Fibroblast of pulmonary artery (primary cell): ENCODE data around the gene C5orf46.

Experiments used
- DNase-seq: peaks from one replicate; pipeline ENCODE4 v3.0.0-alpha.2; 2010; ENCODE audit warnings: low read depth
- H3K4me3 ChIP-seq: replicated peaks from 2 replicates; pipeline ENCODE4 v1.5.1; 2011; ENCODE audit warnings: low read depth, mild to moderate bottlenecking, control low read depth, low read length, moderate library complexity
- CTCF ChIP-seq: IDR thresholded peaks from 2 replicates; pipeline ENCODE4 v1.5.1; 2011; ENCODE audit warnings: mild to moderate bottlenecking, control low read depth, low read length, inconsistent platforms; ENCODE audit errors: missing control alignments

C5orf46 gene

GRCh38 chr5:147912011-147912410 is 5.7 kb upstream of the C5orf46 start:
- no peak for DNase-seq
- TF ChIP-seq CTCF = no peak
- H3K4me3 ChIP-seq = no peak overlapping the region

GRCh38 chr5:147911427-147911826 is 5.1 kb upstream of the C5orf46 start:
- H3K4me3 ChIP-seq = no peak overlapping the region
- no peak for DNase-seq
- no peak for TF ChIP-seq CTCF

DNA sequence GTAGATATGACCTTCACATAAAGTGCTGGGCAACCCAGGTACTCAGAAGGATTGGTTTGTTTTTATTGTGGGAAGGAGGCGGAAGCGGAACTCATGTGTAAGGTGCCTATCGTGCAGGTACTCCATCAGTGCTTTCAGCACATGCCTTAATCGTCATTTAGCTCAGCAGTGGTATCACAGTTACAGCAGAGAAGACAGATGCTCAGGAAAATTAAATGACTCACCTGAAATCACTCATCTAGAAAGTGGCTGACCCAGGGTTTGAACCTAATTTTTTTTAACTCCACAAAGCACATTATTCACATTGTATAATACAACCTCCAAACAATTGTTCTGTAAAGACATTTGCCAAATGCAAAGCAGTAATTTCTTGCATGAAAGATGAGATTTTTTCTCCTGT is 2.2 kb downstream of the C5orf46 start:
- DNase-seq = no peak
- no peak overlapping the region for H3K4me3 ChIP-seq
- TF ChIP-seq CTCF = no peak

GRCh38 chr5:147902609-147903115 is 3.7 kb downstream of the C5orf46 start:
- H3K4me3 ChIP-seq = no peak overlapping the region
- peak; percentile 14 for DNase-seq
- TF ChIP-seq CTCF = no peak

- peak; percentile 60 for DNase-seq
- no peak for TF ChIP-seq CTCF
These were observed 4.7 kb downstream of the C5orf46 start for GRCh38 chr5:147901599-147902039.

DNA sequence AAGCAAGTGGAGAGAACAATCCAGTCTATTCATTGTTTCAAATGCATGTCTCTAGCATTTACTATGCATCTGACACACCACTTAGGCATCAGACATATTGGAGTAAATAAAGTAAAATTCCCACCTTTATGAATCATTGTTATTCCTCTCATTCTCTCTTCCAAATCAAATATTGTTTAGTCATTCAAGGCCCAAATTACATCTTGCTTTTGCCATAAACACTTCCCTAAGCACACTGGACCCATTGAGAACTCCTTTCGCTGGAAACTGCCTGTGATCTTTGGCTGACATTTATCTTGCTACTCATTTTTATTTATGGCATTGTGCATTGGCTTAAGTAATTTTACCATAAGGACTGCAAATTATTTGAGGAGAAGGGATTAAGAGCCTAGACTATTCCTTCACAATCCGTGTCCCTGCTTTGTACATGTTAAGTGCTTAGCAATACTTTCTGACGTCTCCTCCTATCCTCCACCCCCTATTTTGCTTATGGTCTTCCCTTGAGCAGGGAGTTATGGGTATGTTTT is 7.4 kb downstream of the C5orf46 start:
- DNase-seq = peak; percentile 4
- H3K4me3 ChIP-seq = no peak overlapping the region
- TF ChIP-seq CTCF = no peak

More at GRCh38 chr5:147901599-147902039, 4.7 kb downstream of the C5orf46 start:
- no peak overlapping the region for H3K4me3 ChIP-seq

- no peak for DNase-seq
- TF ChIP-seq CTCF = no peak
- H3K4me3 ChIP-seq = no peak overlapping the region
These were observed 10.5 kb downstream of the C5orf46 start for GRCh38 chr5:147895864-147896263.
